Measurements from ENCODE around the gene TEX38.
"Not testable (repeated sequence)": the region's sequence is repeated elsewhere in the genome, so short reads cannot be mapped to it uniquely, and the experiment has no call there.

GRCh38 chr1:46651152-46651551 is 20.5 kb upstream of the TEX38 start:
- TF ChIP-seq CTCF, POLR2A (IDR thresholded peaks at IDR 0.05): not testable (repeated sequence)
